GM19468 (cell line): ENCODE results near the gene LIN7B.

Source experiments
- ATAC-seq: cut with Tn5 transposase; IDR thresholded peaks from one replicate; pipeline ENCODE4 v1.9.1; 2021; ENCODE audit warnings: mild to moderate bottlenecking, moderate library complexity, moderate number of reproducible peaks; ENCODE audit not compliant: unreplicated experiment; ENCODE audit errors: extremely low read depth

LIN7B gene

DNA sequence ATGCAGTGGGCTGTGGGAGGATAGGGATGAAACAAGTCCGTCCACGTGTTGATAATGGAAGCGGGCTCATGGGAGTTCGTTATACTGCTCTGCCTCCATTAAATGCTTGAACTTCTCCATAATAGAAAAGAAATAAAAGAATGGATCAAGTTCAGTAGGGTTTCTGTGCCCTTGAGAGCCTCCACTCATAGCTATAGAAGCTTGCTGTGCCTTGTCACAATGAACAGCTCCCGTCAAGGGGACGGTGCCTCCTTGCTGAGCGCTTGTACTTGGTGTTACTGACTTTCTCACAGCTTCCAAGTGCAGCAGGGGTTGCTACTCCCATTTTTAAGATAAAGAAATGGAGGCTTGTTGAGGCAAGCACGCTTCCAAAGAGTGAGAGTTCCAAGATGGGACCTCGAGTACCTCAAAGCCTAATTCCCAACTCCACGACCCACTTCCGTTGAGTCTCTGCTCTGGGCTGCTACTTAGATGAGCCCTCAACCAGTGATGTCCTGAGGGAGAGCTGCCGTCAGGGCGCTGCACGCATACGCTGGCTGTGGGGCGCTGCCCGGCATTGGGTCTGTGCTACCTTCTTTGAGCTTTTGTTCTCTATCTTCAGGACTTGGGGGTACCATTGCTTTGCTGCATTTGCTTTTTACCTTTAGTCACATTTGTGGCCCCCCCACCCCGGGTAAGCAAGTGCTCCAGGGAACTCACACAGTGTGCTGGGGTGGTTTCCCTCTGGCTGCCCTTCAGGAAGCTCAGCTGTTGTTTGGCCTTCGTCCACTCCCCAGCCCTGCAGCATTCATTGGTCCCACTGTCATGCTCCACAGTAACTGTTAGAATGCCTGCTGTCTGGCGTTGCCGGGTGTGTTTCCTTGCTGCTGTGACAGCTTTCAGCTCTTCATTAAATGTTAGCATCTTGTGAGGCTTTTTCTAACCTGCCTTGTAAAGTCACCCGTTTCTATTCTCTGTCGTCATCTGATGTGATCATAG, 19.4 kb upstream of the LIN7B start:
- ATAC-seq, result no peak

DNA sequence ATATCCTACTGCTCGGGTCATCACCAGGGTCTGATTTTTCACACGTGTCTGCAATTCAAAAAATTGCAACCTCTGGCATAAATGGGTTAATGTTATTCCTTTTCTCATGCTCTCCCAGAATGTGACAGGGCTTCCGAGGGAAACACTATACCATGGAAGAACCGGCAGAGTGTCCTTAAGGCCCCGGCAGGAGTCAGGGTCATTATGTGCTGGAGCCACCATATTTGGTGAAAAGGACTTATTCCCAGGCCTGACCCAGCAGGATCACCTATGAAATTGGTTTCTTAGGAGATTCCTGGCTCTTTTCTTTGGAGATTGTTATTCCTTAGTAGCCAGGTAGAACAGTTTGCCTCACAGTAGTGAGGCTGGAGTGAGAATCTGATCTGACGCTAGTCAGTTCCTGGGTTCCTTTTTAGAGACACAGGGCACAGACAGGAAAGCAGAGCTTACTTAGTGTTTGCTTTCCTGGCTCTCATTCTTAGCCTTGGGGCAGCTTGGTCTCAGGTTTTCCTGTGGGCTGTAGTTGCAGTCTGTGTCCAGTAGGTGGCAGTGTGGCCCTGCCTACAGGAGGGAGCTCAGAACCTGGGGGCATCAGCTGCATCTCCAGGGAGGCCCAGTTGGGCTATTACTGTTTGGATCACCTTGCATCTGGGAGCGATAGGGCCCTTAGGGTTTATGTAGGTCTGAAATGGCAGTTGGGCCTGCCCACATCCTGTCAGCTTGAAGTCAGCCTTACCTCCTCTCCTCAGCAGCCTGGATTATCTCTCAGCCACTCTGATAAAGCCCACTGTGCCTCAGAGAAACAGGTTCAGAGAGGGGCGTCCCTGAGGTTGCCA, 16.5 kb upstream of the LIN7B start:
- no peak for ATAC-seq

- no peak for ATAC-seq
Observed at GRCh38 chr19:49098795-49099194, 15.4 kb upstream of the LIN7B start.

DNA sequence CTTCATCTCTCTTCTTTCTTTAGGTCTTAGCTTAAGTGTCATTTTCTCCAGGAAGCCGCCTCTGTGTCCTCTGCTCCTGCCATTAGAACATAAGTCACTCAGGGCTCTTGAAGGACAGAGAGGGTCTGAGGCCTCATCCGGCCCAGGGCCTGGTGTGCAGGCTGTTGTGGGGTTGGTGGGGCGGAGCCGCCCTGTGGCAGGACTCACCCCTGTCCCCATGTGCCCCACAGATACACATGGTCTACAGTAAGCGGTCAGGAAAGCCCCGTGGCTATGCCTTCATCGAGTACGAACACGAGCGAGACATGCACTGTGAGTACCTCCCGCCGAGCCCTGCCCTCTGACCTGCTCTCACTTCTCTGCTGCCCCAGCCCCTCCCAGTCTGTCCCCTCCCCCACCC, 13.0 kb upstream of the LIN7B start:
- no peak for ATAC-seq

DNA sequence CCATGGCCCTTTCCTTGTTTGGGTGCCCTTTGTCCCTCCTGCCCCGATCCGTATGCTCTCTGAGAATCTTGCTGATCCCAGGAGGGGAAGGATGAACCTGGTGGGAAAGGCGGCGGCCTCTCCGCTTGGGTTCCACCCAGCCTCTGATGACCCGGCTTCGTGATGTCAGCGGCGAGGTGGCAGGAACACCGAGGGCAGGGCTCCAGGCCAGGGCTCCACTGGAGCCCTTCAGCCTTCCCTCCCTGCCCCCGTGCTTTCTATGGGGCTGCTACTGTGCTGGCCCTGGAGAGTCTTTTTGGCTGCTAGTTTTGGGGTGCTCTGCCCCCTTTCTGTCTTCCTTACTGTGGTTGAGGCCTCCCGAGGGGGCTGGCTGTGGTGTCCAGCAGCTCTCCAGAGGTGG, 11.9 kb upstream of the LIN7B start:
- no peak for ATAC-seq

DNA sequence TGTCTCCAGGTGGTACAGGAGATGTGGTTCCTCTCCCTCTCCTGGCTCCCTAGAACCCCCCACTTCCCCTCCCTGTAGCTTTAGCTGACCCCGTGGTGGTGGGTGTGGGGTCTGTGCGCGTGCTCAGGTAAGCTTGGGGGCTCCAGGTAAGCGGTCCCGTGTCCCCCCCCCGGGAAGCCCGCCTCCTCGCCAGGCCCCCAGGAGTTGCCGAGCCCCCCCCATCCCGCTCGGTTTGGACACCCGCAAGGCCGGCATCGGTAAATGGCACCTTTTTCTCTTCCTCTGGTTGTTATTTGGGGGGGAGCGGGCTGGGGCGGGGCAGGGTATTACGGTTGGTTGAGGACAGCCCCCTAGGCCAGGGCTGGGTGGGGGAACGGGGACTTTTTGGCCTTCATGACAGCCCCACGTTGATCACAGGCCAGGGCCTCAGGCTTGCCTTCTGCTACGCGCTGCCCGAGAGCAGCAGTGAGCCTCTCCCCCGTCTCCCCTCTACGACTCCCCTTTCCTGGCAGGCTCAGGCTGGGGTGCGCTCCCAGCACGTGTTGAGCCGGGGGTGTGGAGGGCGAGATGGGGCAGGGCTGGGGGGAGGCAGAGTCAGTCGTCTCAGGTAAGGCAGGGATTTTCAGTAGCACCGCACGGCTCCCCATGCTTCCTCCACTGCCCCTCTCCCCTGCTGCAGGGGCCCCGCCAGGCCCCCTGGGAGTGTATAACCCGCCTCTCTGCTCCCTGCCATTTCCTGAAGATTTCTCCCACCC, 10.7 kb upstream of the LIN7B start:
- no peak for ATAC-seq

GRCh38 chr19:49104229-49104864, 9.8 kb upstream of the LIN7B start:
- ATAC-seq, result no peak

DNA sequence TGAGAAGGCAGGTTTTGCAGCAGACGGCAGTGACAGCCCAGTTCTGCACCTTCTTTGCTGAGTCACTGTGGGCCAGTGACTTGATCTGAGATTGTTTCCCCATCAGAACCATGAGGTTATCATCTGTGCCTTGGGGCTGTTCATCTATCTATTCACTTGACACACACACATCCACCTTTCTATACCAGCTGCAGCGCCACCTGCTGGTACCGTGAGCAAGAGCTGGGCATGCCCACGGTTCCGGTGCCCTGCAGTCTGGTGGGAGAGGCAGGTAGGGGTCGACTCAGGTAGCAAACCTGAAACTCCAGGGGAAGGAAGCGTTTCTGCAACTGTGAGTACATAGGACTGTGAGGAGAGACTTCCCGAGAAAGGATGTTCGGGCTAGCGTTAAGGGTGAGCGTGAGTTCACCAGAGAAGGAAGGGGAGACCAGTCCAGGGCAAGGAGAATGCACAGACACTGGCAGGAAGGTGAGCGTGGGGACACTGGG, 7.5 kb upstream of the LIN7B start:
- no peak for ATAC-seq

DNA sequence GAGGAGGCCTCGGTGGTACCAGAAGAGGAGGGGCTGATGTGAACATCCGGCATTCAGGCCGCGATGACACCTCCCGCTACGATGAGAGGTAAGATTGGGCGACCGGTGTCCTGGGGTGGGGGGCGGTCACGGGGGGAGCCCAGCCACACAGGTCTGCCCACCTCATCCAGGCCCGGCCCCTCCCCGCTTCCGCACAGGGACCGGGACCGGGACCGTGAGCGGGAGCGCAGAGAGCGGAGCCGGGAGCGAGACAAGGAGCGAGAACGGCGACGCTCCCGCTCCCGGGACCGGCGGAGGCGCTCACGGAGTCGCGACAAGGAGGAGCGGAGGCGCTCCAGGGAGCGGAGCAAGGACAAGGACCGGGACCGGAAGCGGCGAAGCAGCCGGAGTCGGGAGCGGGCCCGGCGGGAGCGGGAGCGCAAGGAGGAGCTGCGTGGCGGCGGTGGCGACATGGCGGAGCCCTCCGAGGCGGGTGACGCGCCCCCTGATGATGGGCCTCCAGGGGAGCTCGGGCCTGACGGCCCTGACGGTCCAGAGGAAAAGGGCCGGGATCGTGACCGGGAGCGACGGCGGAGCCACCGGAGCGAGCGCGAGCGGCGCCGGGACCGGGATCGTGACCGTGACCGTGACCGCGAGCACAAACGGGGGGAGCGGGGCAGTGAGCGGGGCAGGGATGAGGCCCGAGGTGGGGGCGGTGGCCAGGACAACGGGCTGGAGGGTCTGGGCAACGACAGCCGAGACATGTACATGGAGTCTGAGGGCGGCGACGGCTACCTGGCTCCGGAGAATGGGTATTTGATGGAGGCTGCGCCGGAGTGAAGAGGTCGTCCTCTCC, 6.3 kb upstream of the LIN7B start:
- ATAC-seq, result no peak

GRCh38 chr19:49109051-49109450, 5.1 kb upstream of the LIN7B start:
- ATAC-seq, result no peak

DNA sequence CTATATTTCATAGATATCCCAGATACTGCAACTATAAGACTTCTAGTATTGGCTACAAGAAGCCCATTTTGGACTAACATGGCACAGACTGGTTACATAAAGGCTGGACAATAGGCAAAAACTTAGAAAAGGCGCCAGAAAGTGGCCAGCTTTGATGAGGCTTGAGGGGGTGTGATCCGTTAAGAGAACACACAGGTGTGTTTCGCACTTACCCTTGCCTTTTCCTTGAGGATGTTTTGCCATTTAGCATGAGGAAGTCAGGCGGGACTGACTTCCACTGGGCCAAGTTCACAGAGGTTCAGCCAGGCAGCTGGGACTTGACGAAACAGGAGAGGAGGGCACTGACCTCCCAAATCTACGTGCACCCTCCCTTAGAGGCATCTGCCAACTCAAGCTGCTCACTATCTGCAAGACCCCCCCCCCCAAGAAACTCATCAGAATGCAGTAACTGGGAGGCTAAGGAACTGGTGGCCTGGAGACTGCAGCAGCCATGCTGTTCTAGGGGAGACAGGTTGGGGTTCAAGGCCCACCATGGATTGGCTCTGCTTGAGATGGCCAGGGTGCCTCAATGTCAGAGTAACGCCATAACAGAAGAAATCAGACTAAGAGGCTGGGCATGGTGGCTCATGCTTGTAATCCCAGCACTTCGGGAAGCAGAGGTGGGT, 4.5 kb upstream of the LIN7B start:
- no peak for ATAC-seq

DNA sequence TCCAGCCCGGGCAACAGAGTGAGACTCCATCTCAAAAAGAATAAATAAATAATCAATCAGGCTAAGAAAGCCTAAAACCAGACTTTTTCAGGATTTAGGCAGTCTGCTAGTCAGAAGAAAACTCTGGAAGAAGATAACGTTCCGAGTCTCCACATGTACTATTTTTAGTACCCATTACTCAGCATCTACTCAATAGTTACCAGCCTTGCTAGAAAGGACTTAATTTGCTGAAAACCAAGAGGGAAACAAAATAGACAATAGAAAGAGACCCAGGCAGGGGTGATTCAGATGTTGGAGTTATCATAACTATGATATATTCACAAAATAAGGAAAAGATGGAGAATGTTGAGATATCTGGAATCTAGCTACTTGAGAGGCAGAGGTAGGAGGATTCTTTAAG, 3.6 kb upstream of the LIN7B start:
- ATAC-seq, result no peak

DNA sequence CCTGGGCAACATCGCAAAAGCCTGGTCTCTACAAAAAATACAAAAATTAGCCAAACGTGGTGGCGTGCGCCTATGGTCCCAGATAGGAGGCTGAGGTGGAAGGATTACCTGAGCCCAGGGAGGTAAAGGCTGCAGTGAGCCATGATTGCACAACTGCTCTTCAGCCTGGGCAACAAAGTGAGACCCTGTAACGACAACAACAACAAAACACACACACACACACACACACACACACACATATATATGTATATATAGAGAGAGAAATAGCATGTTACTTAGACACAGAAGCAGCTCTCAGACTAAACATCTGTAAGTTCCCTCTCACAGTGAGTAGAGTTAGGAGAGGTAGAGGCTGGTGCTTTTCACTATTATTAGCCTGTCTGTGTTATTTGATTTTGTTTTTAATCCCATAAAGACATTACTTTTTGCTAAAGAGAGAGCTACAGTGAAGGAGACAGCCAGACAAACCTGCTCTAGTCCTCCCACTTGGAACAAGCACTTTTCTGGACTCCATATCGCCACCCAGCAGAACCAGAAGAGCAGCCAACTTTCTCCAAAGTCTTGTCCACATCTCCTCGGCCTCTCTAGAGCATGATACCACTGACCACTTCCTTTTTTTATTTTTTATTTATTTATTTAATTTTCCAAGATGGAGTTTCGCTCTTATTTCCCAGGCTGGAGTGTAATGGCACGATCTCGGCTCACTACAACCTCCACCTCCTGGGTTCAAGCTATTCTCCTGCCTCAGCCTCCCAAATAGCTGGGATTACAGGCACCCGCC, 2.8 kb upstream of the LIN7B start:
- no peak for ATAC-seq

- no peak for ATAC-seq
Observed at GRCh38 chr19:49114630-49115363, 627 bp downstream of the LIN7B start.

- no peak for ATAC-seq
Observed at GRCh38 chr19:49116544-49116943, 2.4 kb downstream of the LIN7B start.

- no peak for ATAC-seq
Observed at GRCh38 chr19:49117677-49118564, 3.8 kb downstream of the LIN7B start.
